Adrenal gland (tissue), 5 donors: ENCODE data around the gene ATXN1.

Experiments used
- CTCF ChIP-seq, 6 experiments: fragments of 450-650 bp in 4 of 6; fragments of 200-600 bp in 2 of 6; sonication (generic) in 1 of 6; IDR thresholded peaks; 1 replicate in 5 of 6; 2 replicates in 1 of 6; pipeline versions ENCODE4 v1.5.1 to v1.8.0; 2016 to 2021; ENCODE audit warnings: antibody characterized with exemption in 6 of 6, mild to moderate bottlenecking in 2 of 6, moderate library complexity in 1 of 6
- POLR2A ChIP-seq, 2 donors: fragments of 450-650 bp; IDR thresholded peaks; one replicate each; pipeline ENCODE4 v1.6.1; 2017; ENCODE audit warnings: antibody characterized with exemption in 2 of 2, mild to moderate bottlenecking in 2 of 2, moderate library complexity in 1 of 2
- donor health status: DM: no; HTN: no; CAD: no.

GRCh38 chr6:16518265-16518664 lies 243.0 kb downstream of the ATXN1 start:
- no peak for TF ChIP-seq CTCF (IDR thresholded peaks at IDR 0.05)
- no peak for TF ChIP-seq POLR2A (IDR thresholded peaks at IDR 0.05)
